A549 treated with CpdA at 1 μM for 4 hours (cell line): Measurements from ENCODE around the gene BARHL1. TPM values are rescaled to one million over a fixed set of nuclear protein-coding genes. Genes with fewer than 3 reads are reported as not detected.

ENCODE experiments used
- total RNA-seq: library from RNA; stranded (reverse); fragments of 200-300 nt; extraction: Qiagen RNA extraction; gene quantifications from 5 replicates; pipeline ENCODE4 v1.2.3, GENCODE V29; 2022; ENCODE audit warnings: low read depth

Gene BARHL1
- total RNA-seq, result 0.06 TPM in 1 of 5 replicates, not detected in the others

GRCh38 chr9:132582276-132582785 lies at the start of gene BARHL1:
TSS of gene BARHL1 (plus strand) at chr9:132582606. CDS start at chr9:132582798, 192 bp downstream.

Other genes with a start within 250 kb of the BARHL1 start
- 24.1 to 25.5 TPM (median 24.1 TPM) in 5 replicates for gene SETX, start 227.6 kb upstream of the BARHL1 start, total RNA-seq
- 14.3 to 19.3 TPM (median 15.3 TPM) in 5 replicates for gene TTF1, start 175.8 kb upstream of the BARHL1 start, total RNA-seq
- 0.08 to 0.28 TPM (median 0.10 TPM) in 3 of 5 replicates, not detected in the others for gene CFAP77, start 172.4 kb upstream of the BARHL1 start, total RNA-seq
- 27.0 to 32.2 TPM (median 28.1 TPM) in 5 replicates for gene DDX31, start 87.4 kb downstream of the BARHL1 start, total RNA-seq
- 18.5 to 20.8 TPM (median 19.3 TPM) in 5 replicates for gene GTF3C4, start 87.9 kb downstream of the BARHL1 start, total RNA-seq